ENCODE data around the gene MTHFSD.

MTHFSD gene

DNA sequence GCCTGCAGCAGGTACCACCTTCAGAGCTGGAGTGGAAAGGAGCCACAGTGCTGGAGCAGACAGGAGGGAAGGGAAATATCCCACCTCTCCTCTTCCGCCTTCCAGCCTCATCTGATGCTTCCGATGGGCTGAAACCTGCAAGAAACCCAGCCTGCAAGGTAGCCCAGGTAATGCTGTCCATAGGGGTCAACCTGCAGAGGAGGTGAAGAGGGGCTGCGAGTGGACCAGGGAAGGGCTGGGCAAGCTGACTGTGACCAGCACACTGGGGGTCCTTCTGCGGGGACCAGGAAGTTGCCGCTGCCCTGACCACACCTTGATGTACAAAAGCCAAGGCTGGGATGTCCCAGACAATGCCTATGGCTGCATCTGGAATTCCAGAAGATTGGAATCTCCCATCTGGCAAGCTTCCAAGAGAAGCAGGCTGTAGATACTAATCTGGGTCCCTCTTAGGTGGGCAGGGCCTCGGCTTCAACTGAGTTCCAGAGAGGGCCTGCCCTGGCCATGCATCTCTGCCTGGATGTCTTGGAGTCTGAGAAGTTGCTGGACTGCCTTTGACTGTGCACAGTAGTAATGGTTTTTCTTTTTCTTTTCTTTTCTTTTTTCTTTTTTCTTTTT is 29.1 kb upstream of the MTHFSD start:
- no peak for DNase-seq

- DNase-seq, result no peak
Observed at GRCh38 chr16:86581458-86581857, 26.4 kb upstream of the MTHFSD start.

DNA sequence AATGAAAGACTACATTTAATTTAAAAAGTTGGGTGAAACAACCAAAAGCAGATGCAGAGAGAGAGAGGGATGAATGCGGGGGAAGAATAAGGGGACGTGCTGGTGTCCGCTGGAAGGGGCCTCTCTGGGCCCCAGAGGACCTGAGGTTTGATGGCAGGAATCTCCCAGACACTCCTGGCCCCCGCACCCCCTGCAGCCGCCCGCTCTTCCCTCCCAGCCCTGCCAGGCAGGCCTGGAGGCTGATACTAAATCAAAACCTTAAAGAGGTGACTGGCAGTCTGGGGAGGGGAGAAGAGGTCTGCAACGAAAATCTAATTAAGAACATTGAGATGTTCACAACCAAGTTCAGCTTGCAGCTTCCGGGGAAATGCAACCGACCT is 25.7 kb upstream of the MTHFSD start:
- DNase-seq, result no peak

GRCh38 chr16:86580063-86580790 is 25.2 kb upstream of the MTHFSD start:
- no peak for DNase-seq

DNA sequence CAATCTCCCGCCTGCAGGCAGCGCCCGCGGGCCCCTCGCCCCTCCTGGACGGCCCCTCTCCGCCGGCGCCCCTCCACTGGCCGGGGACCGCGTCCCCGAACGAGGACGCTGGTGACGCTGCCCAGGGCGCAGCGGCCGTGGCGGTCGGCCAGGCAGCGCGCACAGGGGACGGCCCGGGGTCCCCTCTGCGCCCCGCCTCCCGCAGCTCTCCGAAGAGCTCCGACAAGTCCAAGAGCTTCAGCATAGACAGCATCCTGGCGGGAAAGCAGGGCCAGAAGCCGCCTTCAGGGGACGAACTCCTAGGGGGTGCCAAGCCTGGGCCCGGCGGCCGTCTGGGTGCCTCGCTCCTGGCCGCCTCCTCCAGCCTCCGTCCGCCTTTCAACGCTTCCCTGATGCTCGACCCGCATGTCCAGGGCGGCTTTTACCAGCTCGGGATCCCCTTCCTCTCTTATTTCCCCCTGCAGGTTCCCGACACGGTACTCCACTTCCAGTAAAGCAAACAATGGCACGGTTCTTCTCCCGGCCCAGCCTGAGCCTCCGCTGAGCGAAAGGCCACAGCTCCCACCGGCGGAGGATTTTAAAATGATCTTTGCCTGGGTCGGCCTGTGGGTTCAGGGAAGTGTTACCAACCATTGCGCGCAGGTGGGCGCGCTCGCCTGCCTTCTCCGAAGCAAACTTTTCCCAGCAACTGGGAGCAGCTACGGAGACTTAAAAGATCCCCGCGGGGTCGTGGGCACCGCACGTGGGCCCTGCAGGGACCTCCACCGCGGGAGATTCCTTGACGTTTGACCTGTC is 24.4 kb upstream of the MTHFSD start:
- DNase-seq, result no peak

DNA sequence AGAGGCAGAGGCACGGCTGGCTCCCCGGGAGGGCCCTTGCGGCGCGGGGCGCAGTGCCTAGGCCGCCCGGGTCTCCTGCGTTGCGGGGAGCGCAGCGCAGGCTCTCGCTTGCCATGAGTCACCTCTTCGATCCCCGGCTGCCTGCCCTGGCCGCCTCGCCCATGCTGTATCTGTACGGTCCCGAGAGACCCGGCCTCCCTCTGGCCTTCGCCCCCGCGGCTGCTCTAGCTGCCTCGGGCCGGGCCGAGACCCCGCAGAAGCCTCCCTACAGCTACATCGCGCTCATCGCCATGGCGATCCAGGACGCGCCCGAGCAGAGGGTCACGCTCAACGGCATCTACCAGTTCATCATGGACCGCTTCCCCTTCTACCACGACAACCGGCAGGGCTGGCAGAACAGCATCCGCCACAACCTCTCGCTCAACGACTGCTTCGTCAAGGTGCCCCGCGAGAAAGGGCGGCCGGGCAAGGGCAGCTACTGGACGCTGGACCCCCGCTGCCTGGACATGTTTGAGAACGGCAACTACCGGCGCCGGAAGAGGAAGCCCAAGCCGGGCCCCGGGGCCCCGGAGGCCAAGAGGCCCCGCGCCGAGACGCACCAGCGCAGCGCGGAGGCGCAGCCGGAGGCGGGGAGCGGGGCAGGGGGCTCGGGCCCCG is 23.7 kb upstream of the MTHFSD start:
- no peak for DNase-seq

DNA sequence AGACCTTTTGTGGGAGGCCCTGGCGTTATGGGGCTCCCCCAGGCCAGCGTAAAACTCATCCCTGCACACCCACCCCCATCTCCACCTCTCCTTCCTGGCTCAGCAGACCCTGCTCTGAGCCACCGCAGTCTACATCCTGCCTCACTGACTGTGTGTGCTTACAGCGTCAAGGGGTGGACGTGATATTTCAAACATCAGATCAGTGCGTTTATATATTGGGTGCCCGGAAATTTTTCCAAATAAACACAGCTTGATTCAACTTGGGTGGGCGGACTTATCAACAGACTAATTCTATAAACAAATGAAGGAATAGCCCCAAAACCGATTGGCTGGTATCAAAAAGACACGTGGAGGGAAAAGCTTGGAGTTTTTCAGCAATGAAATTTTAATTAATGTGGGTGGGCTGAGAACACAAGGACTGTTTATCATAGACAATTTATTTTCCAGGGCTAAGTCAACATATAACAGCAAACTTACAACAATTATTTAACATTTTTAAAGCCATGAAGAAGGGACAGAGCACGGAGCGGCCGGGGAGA is 23.1 kb upstream of the MTHFSD start, which contains the start of gene FOXL1:
Gene FOXL1, plus strand, starts transcription at position 489 of the 539 bp plus-strand sequence. CDS start 175 bp downstream, outside the sequence.
- DNase-seq, result no peak

DNA sequence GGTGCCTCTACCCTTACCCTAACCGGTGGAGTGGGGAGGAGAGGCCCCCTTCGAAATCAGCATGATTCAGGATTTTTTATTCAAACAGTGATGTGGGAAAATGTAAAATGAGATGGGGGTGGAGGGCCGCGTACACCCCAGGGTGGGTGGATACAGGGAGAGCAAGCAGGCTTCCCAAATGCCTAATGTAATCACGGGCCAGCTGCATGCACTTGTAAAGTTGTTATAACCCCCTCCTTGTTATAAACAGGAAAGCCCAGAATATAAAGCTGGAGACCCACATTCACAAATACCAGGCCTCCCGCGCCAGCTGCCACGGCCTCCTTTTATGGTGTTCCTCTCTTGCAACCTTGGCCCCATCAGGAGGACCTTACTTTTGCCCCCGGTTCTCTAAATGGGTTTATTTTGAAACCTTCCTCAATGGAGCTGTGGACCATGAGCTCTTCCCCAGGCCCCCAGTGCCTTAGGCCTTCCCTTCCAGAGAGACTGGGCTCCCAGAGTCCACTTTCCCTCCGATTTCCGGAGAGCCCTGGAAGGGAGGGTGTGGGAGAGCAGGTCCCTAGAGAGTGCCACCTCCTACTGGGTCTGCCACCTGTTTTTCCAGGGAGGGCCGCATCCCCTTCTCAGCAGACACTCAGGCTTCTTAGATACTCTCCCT is 22.4 kb upstream of the MTHFSD start:
- DNase-seq, result no peak

- no peak for DNase-seq
Observed at GRCh38 chr16:86576591-86577313, 21.7 kb upstream of the MTHFSD start.

- no peak for DNase-seq
Observed at GRCh38 chr16:86575754-86576557, 20.9 kb upstream of the MTHFSD start.

GRCh38 chr16:86575095-86575685 is 20.2 kb upstream of the MTHFSD start:
- no peak for DNase-seq

DNA sequence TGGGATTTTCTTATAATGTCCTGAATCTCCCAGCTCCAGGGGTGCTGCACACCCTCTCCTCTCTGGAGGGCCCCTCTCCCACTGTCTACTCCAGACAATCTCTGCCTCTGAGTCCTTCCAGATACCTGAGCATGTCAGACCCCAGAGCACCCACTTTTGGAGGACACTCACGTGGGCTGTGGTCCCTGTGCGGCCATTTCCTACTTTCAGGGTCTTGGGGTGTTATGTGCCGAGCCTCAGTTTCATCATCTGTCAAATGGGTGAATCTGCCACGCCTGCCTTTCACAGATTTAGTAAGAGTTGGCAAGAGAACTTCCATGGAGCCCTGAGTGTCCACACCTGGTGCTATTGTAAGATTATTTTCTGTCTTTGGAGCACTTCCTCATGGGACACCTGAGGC is 19.6 kb upstream of the MTHFSD start:
- no peak for DNase-seq

- no peak for DNase-seq
Observed at GRCh38 chr16:86573646-86574508, 18.8 kb upstream of the MTHFSD start.

DNA sequence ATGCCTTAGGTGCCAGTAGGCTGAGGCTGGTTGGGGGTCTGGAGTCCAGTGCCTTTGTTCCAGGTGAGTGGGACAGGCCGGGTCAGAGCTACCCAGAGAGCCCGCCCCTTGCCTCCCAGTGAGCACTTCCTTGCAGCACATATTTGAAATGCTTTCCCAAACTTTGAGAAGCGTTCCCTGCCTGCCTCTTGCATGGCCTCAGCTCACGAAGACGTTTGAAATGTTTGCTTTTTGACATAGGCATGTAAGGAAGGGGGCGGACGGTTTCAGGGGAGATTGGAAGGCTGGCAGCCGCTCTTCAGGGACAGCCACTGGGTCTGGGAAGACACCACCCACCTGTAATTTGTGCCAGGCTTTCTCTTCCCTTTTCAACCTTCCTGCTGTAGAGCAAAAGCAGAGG is 18.2 kb upstream of the MTHFSD start:
- no peak for DNase-seq

DNA sequence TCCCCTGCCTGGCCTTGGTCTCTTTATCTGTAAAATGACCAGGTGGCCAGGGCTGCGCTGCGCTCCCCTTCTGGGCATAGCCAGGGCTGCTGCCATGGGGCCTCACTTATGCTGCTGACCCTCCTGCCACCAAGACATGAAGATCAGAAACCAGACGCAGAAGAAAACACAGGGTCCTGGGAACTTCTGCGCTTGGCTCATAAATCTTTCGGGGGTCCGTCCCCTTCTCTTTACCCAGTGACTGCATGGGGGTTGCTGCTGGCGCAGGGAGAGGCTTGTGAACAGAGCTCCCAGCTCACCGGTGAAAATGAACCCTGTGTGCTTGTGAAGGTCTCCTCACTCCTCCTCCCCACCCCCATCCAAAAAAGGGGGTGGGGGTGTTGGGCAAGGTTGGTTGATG is 17.6 kb upstream of the MTHFSD start:
- DNase-seq, result no peak

DNA sequence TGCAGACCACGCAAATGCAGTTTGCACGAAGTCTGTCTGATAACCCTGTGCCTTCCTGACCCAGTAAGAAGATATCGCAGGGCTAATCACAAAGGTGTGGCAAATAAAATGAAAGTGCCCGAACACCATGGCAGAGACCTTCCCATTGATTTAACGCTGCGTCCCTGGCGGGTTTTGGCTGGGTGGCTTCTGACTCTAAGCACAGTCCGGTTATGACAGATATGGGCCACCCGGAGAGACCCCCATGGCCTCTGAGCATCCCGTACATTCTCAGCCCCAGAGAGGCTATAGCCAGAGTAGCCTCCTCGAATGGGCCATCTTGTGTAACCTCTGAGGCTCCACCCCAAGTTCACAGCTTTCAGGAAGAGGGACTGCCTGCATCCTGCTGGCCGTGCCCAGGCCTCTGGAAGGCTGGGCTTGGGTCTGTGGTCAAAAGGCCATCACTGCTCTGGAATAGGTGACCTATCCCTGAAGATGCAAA is 17.0 kb upstream of the MTHFSD start:
- DNase-seq, result no peak

GRCh38 chr16:86571530-86571915 is 16.5 kb upstream of the MTHFSD start:
- no peak for DNase-seq

- no peak for DNase-seq
Observed at GRCh38 chr16:86570558-86571529, 15.8 kb upstream of the MTHFSD start.
